Body of pancreas (tissue), 4 donors: ENCODE measurements around the gene EYS. TPM values are rescaled to one million over a fixed set of nuclear protein-coding genes. Genes with fewer than 3 reads are reported as not detected.

Experiments used
- ATAC-seq: fragments of 150-250 bp; one replicate; pipeline ENCODE4 v1.9.1; 2016
- DNase-seq, 4 donors: peaks; one replicate each; pipeline ENCODE4 v3.0.0-alpha.2; 2019
- H3K27ac ChIP-seq, 4 donors: fragments of 200-600 bp; sonication (generic); 1 replicate in 3 of 4; 2 replicates in 1 of 4; pipeline versions ENCODE4 v1.5.1 to v1.6.1; 2016 to 2019; ENCODE audit warnings: mild to moderate bottlenecking in 1 of 4, mixed read lengths in 1 of 4, moderate library complexity in 1 of 4
- H3K27me3 ChIP-seq, 2 donors: fragments of 200-600 bp; sonication (generic); one replicate each; pipeline ENCODE4 v1.6.0; 2016; ENCODE audit warnings: mild to moderate bottlenecking in 1 of 2
- H3K36me3 ChIP-seq, 2 donors: fragments of 200-600 bp; sonication (generic); replicated peaks in 1 of 2; 2 replicates each; pipeline ENCODE4 v1.5.1; 2016; ENCODE audit warnings: low read depth in 2 of 2; ENCODE audit not compliant: insufficient read depth in 1 of 2
- H3K4me1 ChIP-seq: fragments of 200-600 bp; sonication (generic); one replicate; pipeline ENCODE4 v1.6.0; 2016
- H3K4me3 ChIP-seq, 2 donors: fragments of 200-600 bp; sonication (generic); 1 replicate in 1 of 2; 2 replicates in 1 of 2; pipeline ENCODE4 v1.5.1; 2016 to 2019
- H3K9me3 ChIP-seq, 3 donors: fragments of 200-600 bp; sonication (generic); 1 replicate in 2 of 3; 2 replicates in 1 of 3; pipeline ENCODE4 v1.5.1; 2016
- CTCF ChIP-seq, 7 experiments: fragments of 450-650 bp in 4 of 7; fragments of 200-600 bp in 3 of 7; sonication (generic) in 3 of 7; IDR thresholded peaks; one replicate each; pipeline ENCODE4 v1.5.1; 2016 to 2019; ENCODE audit warnings: antibody characterized with exemption in 7 of 7
- POLR2A ChIP-seq, 3 donors: fragments of 450-650 bp; IDR thresholded peaks; one replicate each; pipeline ENCODE4 v1.6.1; 2016; ENCODE audit warnings: antibody characterized with exemption in 3 of 3, mild to moderate bottlenecking in 2 of 3
- WGBS, 2 donors: methylation state at CpG; one replicate each; pipeline ENCODE4 v1.1.5; 2017; 5-methylcytosine and 5-hydroxymethylcytosine counted together
- intact Hi-C: fragments of 100-400 bp; cut with DNase I; formaldehyde crosslinking; loops from one replicate; pipeline ENCODE4 v1.15.1; 2023
- total RNA-seq, 2 donors: library from RNA; depleted of rRNA; stranded (reverse); fragments of >200 nt; gene quantifications; one replicate each; pipeline ENCODE4 v1.1.0, GENCODE V29; 2016

The EYS gene
- total RNA-seq, 2 donors from 2014 or later = 0.26 TPM; not detected in 1

DNA sequence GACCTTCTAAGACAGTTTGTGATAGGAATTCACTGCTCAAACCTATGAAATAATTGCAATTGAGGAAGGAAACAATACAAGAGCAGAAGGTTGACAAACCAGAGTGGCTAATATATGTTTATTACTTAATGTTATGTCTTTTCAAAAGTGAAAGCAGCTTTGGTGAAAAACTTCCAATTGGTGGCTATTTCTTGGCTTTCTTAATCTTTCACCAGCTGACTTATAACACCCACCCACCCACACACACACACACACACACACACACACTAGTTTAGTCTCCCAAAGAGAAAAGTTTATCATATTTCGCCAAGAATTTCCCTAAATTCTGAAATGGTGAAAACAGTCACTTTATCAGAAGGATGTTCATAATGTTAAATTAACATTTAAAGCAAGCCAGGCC lies 583.5 kb downstream of the EYS start:
- Histone ChIP-seq H3K4me1 (no peaks in the 10 kb centered on the region), H3K9me3 (no peaks in the 10 kb centered on the region), H3K27me3 (no peaks in the 10 kb centered on the region), H3K4me3 (no peak overlapping the region), H3K27ac (no peak overlapping the region), H3K36me3 (no peaks in the 10 kb centered on the region)
- intact Hi-C loops = no loop called here
- TF ChIP-seq POLR2A (IDR thresholded peaks at IDR 0.05) (no peak), CTCF (IDR thresholded peaks at IDR 0.05) (no peak)
- WGBS, 2 donors = 75 to 81% methylated on average over 1 of the region's 1 CpG
- no peak for DNase-seq
- ATAC-seq = no peak

GRCh38 chr6:65117817-65118409 lies 589.1 kb downstream of the EYS start:
- WGBS, 2 donors = 69 to 70% methylated on average over 3 of the region's 3 CpGs
- Histone ChIP-seq H3K4me1 (no peaks in the 10 kb centered on the region), H3K36me3 (no peaks in the 10 kb centered on the region), H3K4me3 (no peak overlapping the region), H3K27ac (no peak overlapping the region), H3K9me3 (no peaks in the 10 kb centered on the region), H3K27me3 (no peaks in the 10 kb centered on the region)
- intact Hi-C loops = no loop called here
- TF ChIP-seq CTCF (IDR thresholded peaks at IDR 0.05) (no peak), POLR2A (IDR thresholded peaks at IDR 0.05) (no peak)
- DNase-seq = no peak
- no peak for ATAC-seq

- WGBS, 2 donors = 65 to 71% methylated on average over 1 of the region's 1 CpG
- Histone ChIP-seq H3K27me3 (no peaks in the 10 kb centered on the region), H3K27ac (no peak overlapping the region), H3K9me3 (no peaks in the 10 kb centered on the region), H3K4me1 (no peaks in the 10 kb centered on the region), H3K36me3 (no peaks in the 10 kb centered on the region), H3K4me3 (no peak overlapping the region)
- no peak for DNase-seq
- ATAC-seq = no peak
- TF ChIP-seq CTCF (IDR thresholded peaks at IDR 0.05) = no peak
- no peak for TF ChIP-seq POLR2A (IDR thresholded peaks at IDR 0.05)
- intact Hi-C loops = no loop called here
Observed at GRCh38 chr6:65116326-65116725, 590.7 kb downstream of the EYS start.

DNA sequence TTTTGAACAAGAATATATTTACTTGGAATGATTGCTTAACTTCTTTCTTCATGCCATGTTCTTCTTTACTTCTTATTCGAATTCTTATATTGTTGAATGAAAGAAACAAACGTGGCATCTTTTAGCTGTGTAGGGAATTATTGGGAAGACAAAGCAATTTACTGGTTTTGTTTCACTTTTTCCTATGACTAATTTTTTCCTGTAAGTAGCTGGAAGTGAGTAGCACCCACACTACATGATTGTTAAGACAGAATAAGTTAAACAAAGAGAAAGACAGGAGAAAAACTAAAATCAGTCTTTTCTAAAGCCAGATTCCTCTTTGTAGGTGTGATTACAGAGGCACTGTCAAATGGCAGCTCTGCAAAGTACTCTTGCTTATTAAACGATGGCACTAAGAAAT lies 593.4 kb downstream of the EYS start:
- no peak for TF ChIP-seq CTCF (IDR thresholded peaks at IDR 0.05)
- TF ChIP-seq POLR2A (IDR thresholded peaks at IDR 0.05) = no peak
- WGBS, 2 donors = 54 to 64% methylated on average over 3 of the region's 3 CpGs
- Histone ChIP-seq H3K27me3 (no peaks in the 10 kb centered on the region), H3K4me3 (no peak overlapping the region), H3K36me3 (no peaks in the 10 kb centered on the region), H3K27ac (no peak overlapping the region), H3K4me1 (no peaks in the 10 kb centered on the region), H3K9me3 (no peaks in the 10 kb centered on the region)
- DNase-seq (no peak), ATAC-seq (no peak)
- intact Hi-C loops = no loop called here

GRCh38 chr6:65112435-65112834 lies 594.6 kb downstream of the EYS start:
- intact Hi-C loops = no loop called here
- no peak for ATAC-seq
- no peak for TF ChIP-seq POLR2A (IDR thresholded peaks at IDR 0.05)
- TF ChIP-seq CTCF (IDR thresholded peaks at IDR 0.05) = no peak

More at GRCh38 chr6:65112435-65112834, 594.6 kb downstream of the EYS start:
- no peak for DNase-seq
- no peaks in the 10 kb centered on the region for H3K9me3 ChIP-seq
- no peaks in the 10 kb centered on the region for H3K36me3 ChIP-seq
- no peak overlapping the region for H3K27ac ChIP-seq
- no peaks in the 10 kb centered on the region for H3K27me3 ChIP-seq
- no peaks in the 10 kb centered on the region for H3K4me1 ChIP-seq
- no peak overlapping the region for H3K4me3 ChIP-seq
